Activated naive CD8-positive, alpha-beta T cell (primary cell): ENCODE results near the gene PARD3B.

Experiments
- H3K27ac Mint-ChIP-seq: one replicate; pipeline ENCODE4 v1.8.0; 2021; ENCODE audit warnings: mixed read lengths
- H3K27me3 Mint-ChIP-seq: one replicate; pipeline ENCODE4 v1.8.0; 2021; ENCODE audit warnings: mixed read lengths
- H3K36me3 Mint-ChIP-seq: one replicate; pipeline ENCODE4 v1.8.0; 2021; ENCODE audit warnings: mixed read lengths
- H3K4me1 Mint-ChIP-seq: one replicate; pipeline ENCODE4 v1.8.0; 2021; ENCODE audit warnings: low read depth, mixed read lengths
- H3K4me3 Mint-ChIP-seq: one replicate; pipeline ENCODE4 v1.8.0; 2021; ENCODE audit warnings: mild to moderate bottlenecking, mixed read lengths
- H3K9me3 Mint-ChIP-seq: one replicate; pipeline ENCODE4 v1.8.0; 2021; ENCODE audit warnings: low read depth, mixed read lengths

PARD3B gene

GRCh38 chr2:205441524-205441923 lies 896.2 kb downstream of the PARD3B start:
- no peaks in the 10 kb centered on the region for H3K9me3 Mint-ChIP-seq
- peaks cover 3% of the 10 kb centered on the region for H3K27me3 Mint-ChIP-seq
- no peak overlapping the region for H3K27ac Mint-ChIP-seq
- H3K4me1 Mint-ChIP-seq = no peaks in the 10 kb centered on the region
- peaks cover 2% of the 10 kb centered on the region for H3K36me3 Mint-ChIP-seq
- no peak overlapping the region for H3K4me3 Mint-ChIP-seq

DNA sequence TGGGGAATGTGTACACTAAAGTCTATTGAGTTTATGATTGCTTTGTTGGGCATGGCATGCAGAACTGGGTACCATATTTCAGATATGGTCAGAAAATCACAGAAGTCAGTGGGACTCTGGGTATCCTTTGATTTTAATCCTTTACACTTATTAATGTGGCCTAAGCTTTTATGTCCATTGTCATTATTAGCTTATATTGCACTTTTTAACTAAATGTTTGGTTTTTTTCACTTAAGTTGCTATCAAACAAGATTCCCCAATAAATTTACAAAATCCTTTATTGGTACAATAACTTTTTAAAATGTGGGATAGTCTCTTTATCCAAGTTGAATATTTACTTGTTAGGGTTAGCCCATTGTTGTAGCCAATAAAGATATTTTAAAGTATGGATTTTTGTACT lies 902.9 kb downstream of the PARD3B start:
- H3K9me3 Mint-ChIP-seq = no peaks in the 10 kb centered on the region
- no peaks in the 10 kb centered on the region for H3K4me1 Mint-ChIP-seq
- H3K27me3 Mint-ChIP-seq = peaks cover 3% of the 10 kb centered on the region
- H3K36me3 Mint-ChIP-seq = peaks cover 2% of the 10 kb centered on the region
- no peak overlapping the region for H3K27ac Mint-ChIP-seq
- no peak overlapping the region for H3K4me3 Mint-ChIP-seq

- Mint-ChIP-seq H3K36me3 (no peaks in the 10 kb centered on the region), H3K27ac (no peak overlapping the region), H3K27me3 (no peaks in the 10 kb centered on the region)
Measured at GRCh38 chr2:205451901-205452512, 906.7 kb downstream of the PARD3B start.

DNA sequence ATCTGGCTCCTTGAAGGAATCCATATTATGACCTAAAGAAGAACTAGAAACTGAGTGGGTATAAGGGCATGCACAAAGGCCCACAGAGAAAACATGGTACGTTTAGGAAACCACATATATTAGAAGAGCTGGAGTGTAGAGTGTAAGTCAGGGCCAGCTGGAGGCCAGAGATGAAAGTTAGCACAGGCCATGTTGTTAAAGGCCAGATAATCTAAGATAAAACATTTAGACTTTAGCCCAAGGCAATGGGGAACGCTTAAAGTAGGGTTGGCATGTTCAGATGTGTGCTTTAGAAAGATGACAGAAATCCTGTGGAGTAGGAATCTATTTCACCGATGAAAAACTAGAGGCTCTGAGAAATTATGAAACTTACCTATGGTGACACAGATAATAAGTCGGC lies 907.9 kb downstream of the PARD3B start:
- no peaks in the 10 kb centered on the region for H3K27me3 Mint-ChIP-seq
- H3K4me3 Mint-ChIP-seq = no peak overlapping the region
- H3K4me1 Mint-ChIP-seq = no peaks in the 10 kb centered on the region
- H3K36me3 Mint-ChIP-seq = peaks cover 1% of the 10 kb centered on the region
- H3K27ac Mint-ChIP-seq = no peak overlapping the region
- no peaks in the 10 kb centered on the region for H3K9me3 Mint-ChIP-seq

More at GRCh38 chr2:205451901-205452512, 906.7 kb downstream of the PARD3B start:
- Mint-ChIP-seq H3K4me1 (no peaks in the 10 kb centered on the region), H3K9me3 (no peaks in the 10 kb centered on the region), H3K4me3 (no peak overlapping the region)

DNA sequence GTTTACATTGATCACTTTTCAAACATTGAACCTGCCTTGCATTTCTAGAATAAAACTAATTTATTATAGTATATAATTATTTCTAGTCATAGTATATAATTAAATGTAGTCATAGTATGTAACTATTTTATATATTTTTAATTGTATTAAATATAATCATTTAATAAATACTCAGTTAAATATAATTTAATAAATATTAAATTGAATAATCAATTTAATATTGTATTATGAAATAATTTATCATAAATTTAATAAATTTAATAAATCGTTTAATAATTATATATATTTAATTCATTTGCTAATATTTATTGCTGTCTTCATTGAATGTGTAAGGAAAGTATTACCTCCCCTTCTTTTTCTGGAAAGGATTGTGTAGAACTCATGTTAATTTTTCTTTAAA lies 911.4 kb downstream of the PARD3B start:
- no peak overlapping the region for H3K27ac Mint-ChIP-seq

DNA sequence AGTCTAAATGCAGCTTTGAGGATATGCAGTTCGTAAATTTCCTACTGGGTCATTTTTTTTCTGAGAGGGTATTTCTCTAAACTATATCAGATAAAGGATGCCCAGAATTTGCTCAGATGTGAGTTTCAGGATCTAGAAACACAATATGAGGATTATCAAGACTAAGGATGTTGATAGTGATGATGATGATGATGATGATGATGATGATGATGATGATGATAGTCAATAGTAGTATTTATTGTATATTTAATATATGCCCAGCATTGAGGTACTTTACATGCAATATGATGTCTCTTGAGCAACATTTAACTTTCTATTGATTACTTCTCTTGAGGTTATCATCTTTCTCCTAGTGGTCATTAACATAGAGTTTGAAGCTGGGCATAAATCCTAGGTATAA lies 914.9 kb downstream of the PARD3B start:
- Mint-ChIP-seq H3K9me3 (no peaks in the 10 kb centered on the region), H3K27ac (no peak overlapping the region), H3K4me1 (no peaks in the 10 kb centered on the region), H3K4me3 (no peak overlapping the region), H3K27me3 (peaks cover 2% of the 10 kb centered on the region), H3K36me3 (peaks cover 5% of the 10 kb centered on the region)

More for the DNA sequence above, 911.4 kb downstream of the PARD3B start:
- H3K9me3 Mint-ChIP-seq = no peaks in the 10 kb centered on the region
- H3K27me3 Mint-ChIP-seq = no peaks in the 10 kb centered on the region
- no peak overlapping the region for H3K4me3 Mint-ChIP-seq
- H3K4me1 Mint-ChIP-seq = no peaks in the 10 kb centered on the region
- peaks cover 2% of the 10 kb centered on the region for H3K36me3 Mint-ChIP-seq

DNA sequence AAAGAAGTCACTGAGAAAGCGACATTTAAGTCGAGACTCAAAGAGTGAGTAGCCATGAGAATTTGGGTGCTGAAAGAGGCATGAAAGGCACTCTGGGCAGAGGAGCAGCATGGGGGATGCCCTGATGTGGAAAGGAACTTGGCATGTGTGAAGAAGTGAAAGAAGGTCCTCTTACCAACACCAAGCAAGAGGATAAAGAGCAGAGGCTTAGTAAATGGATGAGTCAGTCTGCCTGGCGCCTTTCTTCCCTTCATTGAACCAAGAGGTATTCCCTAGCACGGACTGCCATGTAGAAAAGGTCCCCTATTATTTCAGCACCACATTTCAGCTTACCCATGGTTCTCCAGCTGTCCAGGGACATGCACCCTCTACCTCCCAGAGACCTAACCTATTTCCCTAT lies 915.9 kb downstream of the PARD3B start:
- peaks cover 2% of the 10 kb centered on the region for H3K27me3 Mint-ChIP-seq
- H3K4me1 Mint-ChIP-seq = no peaks in the 10 kb centered on the region
- peaks cover 5% of the 10 kb centered on the region for H3K36me3 Mint-ChIP-seq
- no peak overlapping the region for H3K4me3 Mint-ChIP-seq
- no peaks in the 10 kb centered on the region for H3K9me3 Mint-ChIP-seq
- H3K27ac Mint-ChIP-seq = no peak overlapping the region

DNA sequence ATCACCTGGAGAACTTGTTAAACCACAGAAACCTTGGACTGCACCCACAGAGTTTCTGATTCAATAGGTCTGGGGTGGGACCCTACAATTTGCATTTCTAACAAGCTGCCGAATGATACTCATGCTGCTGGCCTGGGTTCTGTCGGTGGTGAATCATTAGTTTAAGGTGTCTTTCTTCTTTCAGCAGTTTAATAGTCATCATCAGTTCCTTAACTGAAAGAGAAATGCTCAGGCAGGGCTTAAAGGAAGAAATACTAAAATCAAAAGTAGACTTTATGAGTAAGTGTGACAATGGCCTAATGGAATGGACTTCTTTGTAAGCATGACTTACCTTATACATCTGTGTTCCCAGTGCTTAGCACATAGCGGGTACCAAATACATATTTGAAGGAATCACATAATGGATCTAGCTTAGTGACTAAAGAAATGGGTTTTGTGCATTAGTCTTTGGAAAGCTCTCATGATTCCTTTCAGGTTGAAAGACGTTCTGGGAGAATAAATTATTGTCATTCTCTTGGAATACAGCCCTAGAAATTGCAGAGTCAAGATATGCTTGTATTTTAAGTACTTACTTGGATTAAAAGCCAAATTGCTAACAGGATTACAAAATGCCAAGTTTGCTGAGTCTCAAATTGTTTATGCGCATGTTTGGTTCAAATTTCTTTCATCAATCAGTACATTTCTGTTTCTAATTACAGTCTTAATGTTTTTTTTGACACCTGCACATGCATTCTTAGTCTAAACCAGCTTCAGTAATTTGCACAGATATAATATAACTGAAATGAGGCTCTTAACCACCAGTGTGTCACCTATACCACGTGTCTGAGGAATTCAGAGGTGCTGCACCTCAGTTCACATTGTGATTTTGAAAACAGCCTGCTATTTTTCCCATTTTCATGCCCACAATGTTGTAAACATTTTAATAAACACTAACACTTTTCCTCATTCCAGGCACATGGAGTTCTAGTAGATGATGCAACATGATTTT lies 916.7 kb downstream of the PARD3B start:
- Mint-ChIP-seq H3K4me1 (no peaks in the 10 kb centered on the region), H3K9me3 (no peaks in the 10 kb centered on the region), H3K4me3 (no peak overlapping the region), H3K27ac (no peak overlapping the region), H3K27me3 (peaks cover 2% of the 10 kb centered on the region), H3K36me3 (peaks cover 5% of the 10 kb centered on the region)

- peaks cover 2% of the 10 kb centered on the region for H3K27me3 Mint-ChIP-seq
- no peak overlapping the region for H3K27ac Mint-ChIP-seq
- H3K36me3 Mint-ChIP-seq = peaks cover 5% of the 10 kb centered on the region
Measured at GRCh38 chr2:205462681-205463345, 917.5 kb downstream of the PARD3B start.

DNA sequence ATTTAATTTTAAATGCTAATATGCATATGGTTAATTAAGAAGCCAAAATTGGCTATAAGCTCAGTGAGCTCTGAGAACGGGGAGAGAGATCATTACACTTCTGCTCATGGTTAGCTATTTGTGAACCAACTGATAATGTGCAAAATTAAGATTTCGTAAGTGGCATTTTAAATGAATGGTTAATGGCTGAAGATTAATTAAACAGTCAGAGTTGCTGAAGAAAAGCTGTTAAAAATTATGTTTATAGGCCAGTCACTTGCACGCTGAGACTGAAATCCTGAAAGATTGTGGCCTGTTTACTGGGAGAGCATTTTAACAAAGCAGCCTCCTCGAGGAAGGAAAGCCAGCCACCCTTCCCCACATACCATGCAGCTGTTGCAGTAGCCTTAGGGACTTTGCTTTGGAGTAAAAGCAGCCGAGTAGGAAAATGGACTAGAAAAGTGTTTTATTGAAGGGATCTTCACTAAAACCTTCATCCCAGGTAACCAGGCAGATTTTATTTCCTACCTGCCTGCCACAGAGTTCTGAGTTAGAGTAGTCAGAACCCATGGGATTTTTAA lies 918.3 kb downstream of the PARD3B start:
- no peaks in the 10 kb centered on the region for H3K4me1 Mint-ChIP-seq
- no peaks in the 10 kb centered on the region for H3K9me3 Mint-ChIP-seq
- H3K27me3 Mint-ChIP-seq = peaks cover 2% of the 10 kb centered on the region
- no peak overlapping the region for H3K27ac Mint-ChIP-seq
- peaks cover 3% of the 10 kb centered on the region for H3K36me3 Mint-ChIP-seq
- no peak overlapping the region for H3K4me3 Mint-ChIP-seq

More at GRCh38 chr2:205462681-205463345, 917.5 kb downstream of the PARD3B start:
- H3K4me1 Mint-ChIP-seq = no peaks in the 10 kb centered on the region
- no peaks in the 10 kb centered on the region for H3K9me3 Mint-ChIP-seq
- H3K4me3 Mint-ChIP-seq = no peak overlapping the region

- Mint-ChIP-seq H3K36me3 (peaks cover 3% of the 10 kb centered on the region), H3K4me3 (no peak overlapping the region), H3K27me3 (peaks cover 2% of the 10 kb centered on the region), H3K27ac (no peak overlapping the region), H3K9me3 (no peaks in the 10 kb centered on the region), H3K4me1 (no peaks in the 10 kb centered on the region)
Measured at GRCh38 chr2:205464681-205465080, 919.4 kb downstream of the PARD3B start.

- Mint-ChIP-seq H3K4me1 (no peaks in the 10 kb centered on the region), H3K9me3 (no peaks in the 10 kb centered on the region), H3K36me3 (peaks cover 3% of the 10 kb centered on the region), H3K4me3 (no peak overlapping the region), H3K27me3 (peaks cover 2% of the 10 kb centered on the region), H3K27ac (no peak overlapping the region)
Measured at GRCh38 chr2:205465791-205466190, 920.5 kb downstream of the PARD3B start.

DNA sequence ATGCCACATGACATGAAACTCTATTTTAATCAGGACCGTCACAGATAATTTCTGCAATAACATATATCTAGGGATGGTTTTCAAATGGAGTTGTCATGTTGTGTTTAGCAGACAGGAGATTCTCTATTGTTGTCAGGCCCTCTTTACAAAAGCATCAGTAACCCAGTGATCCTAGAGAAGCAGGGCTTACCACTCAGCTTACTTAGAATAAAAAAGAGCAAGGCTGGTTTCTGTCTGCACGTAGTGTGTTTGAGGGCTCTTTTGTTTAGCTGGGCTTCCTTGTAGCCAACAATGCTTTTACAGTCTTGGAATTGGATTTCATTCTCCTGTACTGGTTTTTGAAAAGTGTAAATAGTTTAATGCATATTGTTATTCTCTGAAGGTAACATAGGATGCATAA lies 926.5 kb downstream of the PARD3B start:
- H3K27me3 Mint-ChIP-seq = no peaks in the 10 kb centered on the region
- H3K27ac Mint-ChIP-seq = no peak overlapping the region
- H3K36me3 Mint-ChIP-seq = no peaks in the 10 kb centered on the region
- H3K4me3 Mint-ChIP-seq = no peak overlapping the region
- H3K4me1 Mint-ChIP-seq = no peaks in the 10 kb centered on the region
- no peaks in the 10 kb centered on the region for H3K9me3 Mint-ChIP-seq

GRCh38 chr2:205473791-205474190 lies 928.5 kb downstream of the PARD3B start:
- Mint-ChIP-seq H3K9me3 (no peaks in the 10 kb centered on the region), H3K27ac (no peak overlapping the region), H3K4me3 (no peak overlapping the region), H3K36me3 (no peaks in the 10 kb centered on the region), H3K27me3 (no peaks in the 10 kb centered on the region), H3K4me1 (no peaks in the 10 kb centered on the region)
